Measurements from ENCODE around the gene SETD5. TPM values are rescaled to one million over a fixed set of nuclear protein-coding genes. Genes with fewer than 3 reads are reported as not detected.
A peak's percentile ranks its signal among the peaks of the same experiment; 100 is the strongest.

SETD5 gene
- total RNA-seq, 1 donor from 2014 or later: 167 TPM

GRCh38 chr3:9396632-9397331 is 633 bp upstream of the SETD5 start:
- Histone ChIP-seq H3K4me3 (ENCODE audit: insufficient read depth, low read depth, low read length) (peak overlapping the region; percentile 89), H4K20me1 (ENCODE audit: insufficient read depth, low read length) (peaks cover 75% of the 10 kb centered on the region), H2AFZ (ENCODE audit: low read depth, low read length) (no peak overlapping the region), H3K4me2 (ENCODE audit: low read length) (peak overlapping the region; percentile 95), H3K9ac (ENCODE audit: low read length) (peak overlapping the region; percentile 90), H3K36me3 (ENCODE audit: insufficient read depth, low read length) (peaks cover 24% of the 10 kb centered on the region), H3K9me3 (ENCODE audit: insufficient read depth, low read depth, low read length) (no peaks in the 10 kb centered on the region), H3K27me3 (ENCODE audit: insufficient read depth, low read length) (no peaks in the 10 kb centered on the region), H3K27ac (ENCODE audit: low read depth, low read length) (peak overlapping the region; percentile 93), H3K4me1 (ENCODE audit: insufficient read depth, low read length) (peaks cover 41% of the 10 kb centered on the region), H3K79me2 (ENCODE audit: insufficient read depth, low read length) (peaks cover 85% of the 10 kb centered on the region)
- DNase-seq (ENCODE audit: low read depth) (peak; percentile 100), FAIRE-seq (peak; percentile 45)
- Mint-ChIP-seq H3K27ac (ENCODE audit: unreplicated experiment) (peak overlapping the region; percentile 97), H3K4me3 (ENCODE audit: unreplicated experiment) (peak overlapping the region; percentile 91), H3K36me3 (ENCODE audit: low read depth, unreplicated experiment) (peaks cover 7% of the 10 kb centered on the region), H3K4me1 (ENCODE audit: low read depth, unreplicated experiment) (peaks cover 26% of the 10 kb centered on the region), H3K27me3 (ENCODE audit: low read depth, unreplicated experiment) (no peaks in the 10 kb centered on the region), H3K9me3 (ENCODE audit: unreplicated experiment) (no peaks in the 10 kb centered on the region)
- TF ChIP-seq CTCF (IDR thresholded peaks at IDR 0.05; ENCODE audit: insufficient read depth, low read depth, low read length) (no peak), EZH2 (IDR thresholded peaks at IDR 0.05; ENCODE audit: insufficient read depth, low read length) (no peak)

DNA sequence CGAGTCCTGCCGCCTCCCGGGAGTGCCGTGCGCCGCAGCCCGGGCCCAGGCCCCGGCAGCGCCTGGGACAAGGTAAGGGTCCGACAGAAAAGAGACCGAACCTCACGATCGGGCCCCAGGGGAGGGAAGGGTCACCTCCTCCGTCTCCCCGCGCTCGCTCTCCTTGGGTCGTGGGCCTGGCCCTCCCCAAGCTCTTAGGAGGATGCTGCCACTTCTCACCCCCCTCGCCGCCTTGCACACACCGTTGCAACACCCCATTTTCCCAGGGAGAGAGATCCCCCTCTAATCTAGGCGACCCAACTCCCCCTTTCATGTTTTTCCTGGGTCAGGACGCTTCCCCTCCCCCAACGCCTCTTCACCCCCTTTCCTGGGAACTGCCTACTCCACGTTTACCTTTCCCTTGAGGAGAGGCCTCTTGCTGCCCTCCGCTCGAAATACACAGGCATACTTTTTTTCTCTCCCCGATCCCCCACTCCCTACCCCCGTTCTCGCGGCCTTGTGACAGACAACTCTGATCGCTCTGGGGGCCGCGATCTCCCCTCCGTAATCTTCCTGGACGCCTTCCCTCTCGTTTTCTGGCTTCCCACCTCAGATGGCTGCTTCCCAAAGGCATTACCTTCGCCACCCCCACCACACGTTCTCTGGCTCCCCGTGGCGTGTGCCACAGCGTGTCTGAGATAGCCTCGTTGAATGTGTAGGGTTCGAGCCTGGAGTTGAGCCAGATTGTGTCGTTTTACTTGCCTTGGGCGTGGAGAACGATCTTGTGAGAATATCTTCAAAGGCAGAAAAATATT is 688 bp downstream of the SETD5 start:
- H3K4me1 ChIP-seq (ENCODE audit: insufficient read depth, low read length): peaks cover 54% of the 10 kb centered on the region
- H3K27me3 ChIP-seq (ENCODE audit: insufficient read depth, low read length): no peaks in the 10 kb centered on the region
- Mint-ChIP-seq H3K27ac (ENCODE audit: unreplicated experiment) (peak overlapping the region; percentile 100), H3K4me1 (ENCODE audit: low read depth, unreplicated experiment) (peaks cover 24% of the 10 kb centered on the region), H3K9me3 (ENCODE audit: unreplicated experiment) (no peaks in the 10 kb centered on the region), H3K36me3 (ENCODE audit: low read depth, unreplicated experiment) (peaks cover 6% of the 10 kb centered on the region), H3K4me3 (ENCODE audit: unreplicated experiment) (peak overlapping the region; percentile 99), H3K27me3 (ENCODE audit: low read depth, unreplicated experiment) (no peaks in the 10 kb centered on the region)
- peak overlapping the region; percentile 99 for H3K27ac ChIP-seq (ENCODE audit: low read depth, low read length)
- peaks cover 75% of the 10 kb centered on the region for H4K20me1 ChIP-seq (ENCODE audit: insufficient read depth, low read length)
- FAIRE-seq (no peak), DNase-seq (ENCODE audit: low read depth) (no peak)
- H3K36me3 ChIP-seq (ENCODE audit: insufficient read depth, low read length): peaks cover 17% of the 10 kb centered on the region
- peak overlapping the region; percentile 93 for H3K4me2 ChIP-seq (ENCODE audit: low read length)
- no peaks in the 10 kb centered on the region for H3K9me3 ChIP-seq (ENCODE audit: insufficient read depth, low read depth, low read length)
- TF ChIP-seq EZH2 (IDR thresholded peaks at IDR 0.05; ENCODE audit: insufficient read depth, low read length) (no peak), CTCF (IDR thresholded peaks at IDR 0.05; ENCODE audit: insufficient read depth, low read depth, low read length) (no peak)
- peak overlapping the region; percentile 94 for H3K4me3 ChIP-seq (ENCODE audit: insufficient read depth, low read depth, low read length)
- H3K9ac ChIP-seq (ENCODE audit: low read length): peak overlapping the region; percentile 100
- H2AFZ ChIP-seq (ENCODE audit: low read depth, low read length): no peak overlapping the region
- peaks cover 85% of the 10 kb centered on the region for H3K79me2 ChIP-seq (ENCODE audit: insufficient read depth, low read length)

Data from astrocyte (in vitro differentiated cells and primary cell).